Endodermal cell (in vitro differentiated cells): ENCODE data around the gene DGKD. TPM values are rescaled to one million over a fixed set of nuclear protein-coding genes. Genes with fewer than 3 reads are reported as not detected.

Experiments used
- DNase-seq: peaks from one replicate; pipeline ENCODE4 v3.0.0-alpha.2; 2017
- H3K27ac ChIP-seq: 2 replicates; pipeline ENCODE4 v1.5.1; 2013; ENCODE audit warnings: mild to moderate bottlenecking, low read depth, low read length, moderate library complexity
- H3K27me3 ChIP-seq: 2 replicates; pipeline ENCODE4 v1.6.1; 2013; ENCODE audit warnings: mild to moderate bottlenecking, low read length, moderate library complexity; ENCODE audit not compliant: insufficient read depth, control insufficient read depth, poor library complexity, severe bottlenecking
- H3K36me3 ChIP-seq: 2 replicates; pipeline ENCODE4 v1.7.0; 2013; ENCODE audit warnings: mild to moderate bottlenecking, low read length, moderate library complexity; ENCODE audit not compliant: control insufficient read depth, insufficient read depth
- H3K4me1 ChIP-seq: one replicate; pipeline ENCODE4 v1.7.0; 2013; ENCODE audit warnings: low read length; ENCODE audit not compliant: control insufficient read depth, insufficient read depth
- H3K4me3 ChIP-seq: 2 replicates; pipeline ENCODE4 v1.5.1; 2013; ENCODE audit warnings: mild to moderate bottlenecking, low read length, moderate library complexity
- H3K9ac ChIP-seq: 2 replicates; pipeline ENCODE4 v1.6.1; 2013; ENCODE audit warnings: mild to moderate bottlenecking, low read length, moderate library complexity; ENCODE audit not compliant: poor library complexity, severe bottlenecking; ENCODE audit errors: extremely low read depth
- H3K9me3 ChIP-seq: 2 replicates; pipeline ENCODE4 v1.6.1; 2013; ENCODE audit warnings: mild to moderate bottlenecking, low read length, moderate library complexity; ENCODE audit not compliant: control insufficient read depth
- H3K27ac Mint-ChIP-seq: 2 replicates; pipeline ENCODE4 v1.8.0; 2020; ENCODE audit warnings: mixed read lengths
- H3K27me3 Mint-ChIP-seq: 2 replicates; pipeline ENCODE4 v1.8.0; 2021; ENCODE audit warnings: mild to moderate bottlenecking, mixed read lengths; ENCODE audit not compliant: insufficient read depth
- H3K36me3 Mint-ChIP-seq: 2 replicates; pipeline ENCODE4 v1.8.0; 2020; ENCODE audit warnings: low read depth, mixed read lengths
- H3K4me1 Mint-ChIP-seq: 2 replicates; pipeline ENCODE4 v1.8.0; 2020; ENCODE audit warnings: mixed read lengths
- H3K4me3 Mint-ChIP-seq: 2 replicates; pipeline ENCODE4 v1.8.0; 2020; ENCODE audit warnings: mild to moderate bottlenecking, moderate library complexity, mixed read lengths
- H3K9me3 Mint-ChIP-seq: 2 replicates; pipeline ENCODE4 v1.8.0; 2020; ENCODE audit warnings: mild to moderate bottlenecking, mixed read lengths
- WGBS, 2 experiments: methylation state at CpG; one replicate each; pipeline versions ENCODE4 v1.1.5 to v1.1.7; 2013; ENCODE audit warnings: missing lambda C conversion rate in 2 of 2, mixed read lengths in 1 of 2; ENCODE audit not compliant: insufficient coverage in 1 of 2, insufficient read length in 1 of 2; 5-methylcytosine and 5-hydroxymethylcytosine counted together
- total RNA-seq, 2 donors: library from RNA; stranded (reverse); fragmentation: NEBNext Ultra II Directional in 1 of 2; extraction: Animal tissue kit (Norgen Biotek cat#: 25700) in 1 of 2; gene quantifications; 2 replicates in 1 of 2; 3 replicates in 1 of 2; pipeline ENCODE4 v1.2.1, GENCODE V29; 2021
- TF ChIP-seq, protein P1 (sequence below): fragments of 200-600 bp; sonication (generic); conservative IDR thresholded peaks from 2 replicates; pipeline ENCODE4 v1.5.0; 2021; ENCODE audit warnings: antibody characterized with exemption, mild to moderate bottlenecking

The DGKD gene
- total RNA-seq, 2 donors from 2014 or later, result 39.2 to 46.9 TPM

DNA sequence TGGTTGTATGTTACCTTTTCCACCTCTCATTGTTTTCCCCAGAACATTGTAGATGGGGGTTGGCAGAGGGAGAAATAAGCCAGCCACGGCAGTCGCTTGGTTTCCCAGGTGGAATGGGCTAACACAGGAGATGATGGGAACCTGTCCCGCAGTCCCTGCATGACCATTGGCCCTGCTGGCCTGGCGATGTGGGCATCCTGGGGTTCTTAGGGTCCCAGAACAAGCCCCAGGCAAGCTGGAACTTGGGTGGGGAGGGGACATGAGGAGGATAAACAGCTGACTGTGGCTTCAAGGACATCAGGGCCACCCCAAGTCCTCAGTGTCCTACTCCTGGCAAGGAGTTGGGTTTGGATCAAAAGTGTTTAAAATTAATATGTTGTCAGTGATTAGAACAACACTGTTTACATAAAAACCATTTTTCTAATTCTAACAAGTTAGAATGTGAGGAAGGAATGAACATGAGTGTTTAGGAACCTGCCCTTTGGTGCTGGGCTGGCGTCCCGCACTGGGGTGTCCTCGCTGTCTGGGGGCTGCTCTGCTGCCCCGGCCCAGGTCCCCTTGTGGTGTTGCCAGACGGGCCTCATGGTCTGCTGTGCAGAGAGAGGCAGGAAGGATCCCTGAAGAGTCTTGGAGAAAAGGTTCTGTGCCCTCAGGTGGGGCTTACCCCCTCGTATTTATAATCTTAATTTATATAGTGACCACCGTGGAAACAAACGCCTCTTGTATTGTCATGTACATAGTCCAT, 117.2 kb downstream of the DGKD start:
- no peak overlapping the region for H3K27ac ChIP-seq
- peaks cover 8% of the 10 kb centered on the region for H3K36me3 ChIP-seq
- H3K27me3 ChIP-seq, result no peaks in the 10 kb centered on the region
- H3K4me1 ChIP-seq, result no peaks in the 10 kb centered on the region
- Mint-ChIP-seq H3K27ac (no peak overlapping the region), H3K27me3 (no peaks in the 10 kb centered on the region), H3K36me3 (peaks cover 51% of the 10 kb centered on the region), H3K9me3 (peaks cover 3% of the 10 kb centered on the region), H3K4me1 (no peaks in the 10 kb centered on the region), H3K4me3 (no peak overlapping the region)
- peak; percentile 14 for DNase-seq
- no peak overlapping the region for H3K4me3 ChIP-seq
- TF ChIP-seq, protein P1, sequence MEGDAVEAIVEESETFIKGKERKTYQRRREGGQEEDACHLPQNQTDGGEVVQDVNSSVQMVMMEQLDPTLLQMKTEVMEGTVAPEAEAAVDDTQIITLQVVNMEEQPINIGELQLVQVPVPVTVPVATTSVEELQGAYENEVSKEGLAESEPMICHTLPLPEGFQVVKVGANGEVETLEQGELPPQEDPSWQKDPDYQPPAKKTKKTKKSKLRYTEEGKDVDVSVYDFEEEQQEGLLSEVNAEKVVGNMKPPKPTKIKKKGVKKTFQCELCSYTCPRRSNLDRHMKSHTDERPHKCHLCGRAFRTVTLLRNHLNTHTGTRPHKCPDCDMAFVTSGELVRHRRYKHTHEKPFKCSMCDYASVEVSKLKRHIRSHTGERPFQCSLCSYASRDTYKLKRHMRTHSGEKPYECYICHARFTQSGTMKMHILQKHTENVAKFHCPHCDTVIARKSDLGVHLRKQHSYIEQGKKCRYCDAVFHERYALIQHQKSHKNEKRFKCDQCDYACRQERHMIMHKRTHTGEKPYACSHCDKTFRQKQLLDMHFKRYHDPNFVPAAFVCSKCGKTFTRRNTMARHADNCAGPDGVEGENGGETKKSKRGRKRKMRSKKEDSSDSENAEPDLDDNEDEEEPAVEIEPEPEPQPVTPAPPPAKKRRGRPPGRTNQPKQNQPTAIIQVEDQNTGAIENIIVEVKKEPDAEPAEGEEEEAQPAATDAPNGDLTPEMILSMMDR, result no peak
- WGBS, 2 experiments, result 93% methylated on average over 3 to 12 of the region's 12 CpGs
- H3K9me3 ChIP-seq, result no peaks in the 10 kb centered on the region
- H3K9ac ChIP-seq, result no peak overlapping the region

DNA sequence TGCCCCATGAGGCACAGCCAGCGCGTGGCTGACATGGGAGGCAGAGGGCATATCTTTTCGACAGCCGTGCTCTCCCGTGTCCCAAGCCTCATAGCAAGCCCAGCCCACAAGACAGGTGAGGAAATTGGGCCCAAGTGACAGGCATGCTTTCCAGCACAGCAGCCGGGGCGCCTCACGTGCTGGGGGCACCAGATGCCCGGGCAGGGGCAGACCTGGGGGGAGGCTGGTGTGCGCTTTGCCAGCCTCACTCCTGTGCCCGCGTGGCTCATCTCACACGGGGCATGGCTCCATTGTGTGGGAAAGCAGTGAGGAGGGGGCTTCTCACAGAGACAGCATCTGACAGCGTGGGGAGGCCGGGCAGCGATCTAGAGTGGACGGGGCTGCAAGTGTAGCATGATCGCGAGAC, 119.1 kb downstream of the DGKD start:
- TF ChIP-seq, protein P1, result no peak
- WGBS, 2 experiments, result 94 to 97% methylated on average over 9 to 19 of the region's 19 CpGs
- H3K27ac ChIP-seq, result no peak overlapping the region
- no peak overlapping the region for H3K4me3 ChIP-seq
- H3K27ac Mint-ChIP-seq, result no peak overlapping the region
- no peaks in the 10 kb centered on the region for H3K4me1 ChIP-seq
- H3K36me3 Mint-ChIP-seq, result peaks cover 37% of the 10 kb centered on the region
- no peak overlapping the region for H3K9ac ChIP-seq
- peaks cover 3% of the 10 kb centered on the region for H3K9me3 Mint-ChIP-seq
- no peaks in the 10 kb centered on the region for H3K27me3 Mint-ChIP-seq
- no peaks in the 10 kb centered on the region for H3K9me3 ChIP-seq
- no peak overlapping the region for H3K4me3 Mint-ChIP-seq
- no peaks in the 10 kb centered on the region for H3K27me3 ChIP-seq
- DNase-seq, result peak; percentile 41
- peaks cover 8% of the 10 kb centered on the region for H3K36me3 ChIP-seq
- H3K4me1 Mint-ChIP-seq, result no peaks in the 10 kb centered on the region

DNA sequence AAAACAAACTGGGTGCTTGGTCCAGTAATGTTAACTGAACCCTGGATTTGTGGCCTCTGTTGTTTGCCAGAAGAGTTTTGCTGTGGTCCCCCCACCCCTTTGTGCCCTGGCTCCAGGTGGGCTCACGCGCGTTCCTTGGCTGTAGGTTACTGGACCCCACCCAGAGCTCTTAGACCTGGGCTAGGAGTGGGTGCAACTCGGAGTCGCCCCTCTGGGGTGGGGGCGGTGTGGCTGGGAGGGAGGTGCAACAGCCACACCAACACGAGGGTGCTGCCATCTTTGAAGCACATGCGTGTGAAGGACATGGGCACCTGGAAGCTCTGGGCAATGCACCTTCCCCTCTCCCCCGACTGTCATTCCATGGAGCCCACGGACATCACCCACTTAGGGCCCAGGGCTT, 119.6 kb downstream of the DGKD start:
- Histone ChIP-seq H3K4me1 (no peaks in the 10 kb centered on the region), H3K9me3 (no peaks in the 10 kb centered on the region), H3K4me3 (no peak overlapping the region), H3K36me3 (peaks cover 5% of the 10 kb centered on the region), H3K27ac (no peak overlapping the region), H3K27me3 (no peaks in the 10 kb centered on the region), H3K9ac (no peak overlapping the region)
- 93% methylated on average over 2 to 10 of the region's 10 CpGs for WGBS, 2 experiments
- DNase-seq, result no peak
- H3K36me3 Mint-ChIP-seq, result peaks cover 33% of the 10 kb centered on the region
- H3K27me3 Mint-ChIP-seq, result no peaks in the 10 kb centered on the region
- no peaks in the 10 kb centered on the region for H3K4me1 Mint-ChIP-seq
- TF ChIP-seq, protein P1, result no peak
- no peak overlapping the region for H3K27ac Mint-ChIP-seq
- no peak overlapping the region for H3K4me3 Mint-ChIP-seq
- H3K9me3 Mint-ChIP-seq, result peaks cover 3% of the 10 kb centered on the region
